ENCODE results near the gene HSDL1. TPM values are rescaled to one million over a fixed set of nuclear protein-coding genes. Genes with fewer than 3 reads are reported as not detected.

HSDL1 gene
- total RNA-seq, 1 donor, result 18.1 TPM

GRCh38 chr16:84136331-84137125 lies 8.4 kb downstream of the HSDL1 start:
- peaks cover 64% of the 10 kb centered on the region for H3K79me2 ChIP-seq (ENCODE audit: insufficient read depth, low read length)
- no peaks in the 10 kb centered on the region for H3K27me3 ChIP-seq (ENCODE audit: insufficient read depth, low read length)
- H3K4me1 ChIP-seq (ENCODE audit: insufficient read depth, low read length), result peaks cover 12% of the 10 kb centered on the region
- no peak overlapping the region for H3K4me3 ChIP-seq (ENCODE audit: insufficient read depth, low read length)
- no peaks in the 10 kb centered on the region for H3K9me3 ChIP-seq (ENCODE audit: low read depth, low read length)
- H3K36me3 ChIP-seq (ENCODE audit: insufficient read depth, low read length), result no peaks in the 10 kb centered on the region
- peaks cover 26% of the 10 kb centered on the region for H4K20me1 ChIP-seq (ENCODE audit: insufficient read depth, low read length)
- no peak overlapping the region for H3K27ac ChIP-seq (ENCODE audit: low read depth, low read length)
- no peak overlapping the region for H2AFZ ChIP-seq (ENCODE audit: low read length)
- H3K4me2 ChIP-seq (ENCODE audit: insufficient read depth, low read length), result no peak overlapping the region
- TF ChIP-seq, protein P1, sequence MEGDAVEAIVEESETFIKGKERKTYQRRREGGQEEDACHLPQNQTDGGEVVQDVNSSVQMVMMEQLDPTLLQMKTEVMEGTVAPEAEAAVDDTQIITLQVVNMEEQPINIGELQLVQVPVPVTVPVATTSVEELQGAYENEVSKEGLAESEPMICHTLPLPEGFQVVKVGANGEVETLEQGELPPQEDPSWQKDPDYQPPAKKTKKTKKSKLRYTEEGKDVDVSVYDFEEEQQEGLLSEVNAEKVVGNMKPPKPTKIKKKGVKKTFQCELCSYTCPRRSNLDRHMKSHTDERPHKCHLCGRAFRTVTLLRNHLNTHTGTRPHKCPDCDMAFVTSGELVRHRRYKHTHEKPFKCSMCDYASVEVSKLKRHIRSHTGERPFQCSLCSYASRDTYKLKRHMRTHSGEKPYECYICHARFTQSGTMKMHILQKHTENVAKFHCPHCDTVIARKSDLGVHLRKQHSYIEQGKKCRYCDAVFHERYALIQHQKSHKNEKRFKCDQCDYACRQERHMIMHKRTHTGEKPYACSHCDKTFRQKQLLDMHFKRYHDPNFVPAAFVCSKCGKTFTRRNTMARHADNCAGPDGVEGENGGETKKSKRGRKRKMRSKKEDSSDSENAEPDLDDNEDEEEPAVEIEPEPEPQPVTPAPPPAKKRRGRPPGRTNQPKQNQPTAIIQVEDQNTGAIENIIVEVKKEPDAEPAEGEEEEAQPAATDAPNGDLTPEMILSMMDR (IDR thresholded peaks at IDR 0.05; ENCODE audit: extremely low read depth, low read depth, low read length), result no peak
- DNase-seq (ENCODE audit: insufficient read length, low spot score, missing footprints), result no peak

- no peak overlapping the region for H2AFZ ChIP-seq (ENCODE audit: low read length)
- peaks cover 17% of the 10 kb centered on the region for H3K36me3 ChIP-seq (ENCODE audit: insufficient read depth, low read length)
- DNase-seq (ENCODE audit: insufficient read length, low spot score, missing footprints), result no peak
- H3K79me2 ChIP-seq (ENCODE audit: insufficient read depth, low read length), result peaks cover 35% of the 10 kb centered on the region
- H3K27ac ChIP-seq (ENCODE audit: low read depth, low read length), result no peak overlapping the region
- no peak overlapping the region for H3K4me3 ChIP-seq (ENCODE audit: insufficient read depth, low read length)
- TF ChIP-seq, protein P1 (IDR thresholded peaks at IDR 0.05; ENCODE audit: extremely low read depth, low read depth, low read length), result no peak
- H3K27me3 ChIP-seq (ENCODE audit: insufficient read depth, low read length), result no peaks in the 10 kb centered on the region
- H3K4me2 ChIP-seq (ENCODE audit: insufficient read depth, low read length), result no peak overlapping the region
- H4K20me1 ChIP-seq (ENCODE audit: insufficient read depth, low read length), result peaks cover 15% of the 10 kb centered on the region
- H3K9me3 ChIP-seq (ENCODE audit: low read depth, low read length), result no peaks in the 10 kb centered on the region
- H3K4me1 ChIP-seq (ENCODE audit: insufficient read depth, low read length), result peaks cover 9% of the 10 kb centered on the region
These were observed 12.3 kb downstream of the HSDL1 start for GRCh38 chr16:84132527-84133285.

- no peak overlapping the region for H2AFZ ChIP-seq (ENCODE audit: low read length)
- H3K4me1 ChIP-seq (ENCODE audit: insufficient read depth, low read length), result peaks cover 7% of the 10 kb centered on the region
- H3K4me3 ChIP-seq (ENCODE audit: insufficient read depth, low read length), result no peak overlapping the region
- TF ChIP-seq, protein P1 (IDR thresholded peaks at IDR 0.05; ENCODE audit: extremely low read depth, low read depth, low read length), result no peak
- H4K20me1 ChIP-seq (ENCODE audit: insufficient read depth, low read length), result peaks cover 6% of the 10 kb centered on the region
- H3K27me3 ChIP-seq (ENCODE audit: insufficient read depth, low read length), result no peaks in the 10 kb centered on the region
- H3K9me3 ChIP-seq (ENCODE audit: low read depth, low read length), result no peaks in the 10 kb centered on the region
- peaks cover 17% of the 10 kb centered on the region for H3K36me3 ChIP-seq (ENCODE audit: insufficient read depth, low read length)
- H3K4me2 ChIP-seq (ENCODE audit: insufficient read depth, low read length), result no peak overlapping the region
- H3K79me2 ChIP-seq (ENCODE audit: insufficient read depth, low read length), result peaks cover 19% of the 10 kb centered on the region
- H3K27ac ChIP-seq (ENCODE audit: low read depth, low read length), result no peak overlapping the region
- DNase-seq (ENCODE audit: insufficient read length, low spot score, missing footprints), result no peak
These were observed 13.9 kb downstream of the HSDL1 start for GRCh38 chr16:84131117-84131516.
